ENCODE measurements around the gene AIFM3.

GRCh38 chr22:20970939-20971657 is 4.0 kb downstream of the AIFM3 start:
- TF ChIP-seq, protein P1, sequence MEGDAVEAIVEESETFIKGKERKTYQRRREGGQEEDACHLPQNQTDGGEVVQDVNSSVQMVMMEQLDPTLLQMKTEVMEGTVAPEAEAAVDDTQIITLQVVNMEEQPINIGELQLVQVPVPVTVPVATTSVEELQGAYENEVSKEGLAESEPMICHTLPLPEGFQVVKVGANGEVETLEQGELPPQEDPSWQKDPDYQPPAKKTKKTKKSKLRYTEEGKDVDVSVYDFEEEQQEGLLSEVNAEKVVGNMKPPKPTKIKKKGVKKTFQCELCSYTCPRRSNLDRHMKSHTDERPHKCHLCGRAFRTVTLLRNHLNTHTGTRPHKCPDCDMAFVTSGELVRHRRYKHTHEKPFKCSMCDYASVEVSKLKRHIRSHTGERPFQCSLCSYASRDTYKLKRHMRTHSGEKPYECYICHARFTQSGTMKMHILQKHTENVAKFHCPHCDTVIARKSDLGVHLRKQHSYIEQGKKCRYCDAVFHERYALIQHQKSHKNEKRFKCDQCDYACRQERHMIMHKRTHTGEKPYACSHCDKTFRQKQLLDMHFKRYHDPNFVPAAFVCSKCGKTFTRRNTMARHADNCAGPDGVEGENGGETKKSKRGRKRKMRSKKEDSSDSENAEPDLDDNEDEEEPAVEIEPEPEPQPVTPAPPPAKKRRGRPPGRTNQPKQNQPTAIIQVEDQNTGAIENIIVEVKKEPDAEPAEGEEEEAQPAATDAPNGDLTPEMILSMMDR (IDR thresholded peaks at IDR 0.05): no peak
- TF ChIP-seq POLR2A (IDR thresholded peaks at IDR 0.05) (no peak), EP300 (IDR thresholded peaks at IDR 0.05) (no peak), POLR2AphosphoS5 (IDR thresholded peaks at IDR 0.05) (no peak)
